Activated T-cell treated with anti-CD3 and anti-CD28 coated beads, Interleukin-2, amount 50 U/mL, for 4 hours (primary cell): ENCODE results near the gene SMCHD1. TPM values are rescaled to one million over a fixed set of nuclear protein-coding genes. Genes with fewer than 3 reads are reported as not detected.
A peak's percentile ranks its signal among the peaks of the same experiment; 100 is the strongest.
"Not testable (repeated sequence)": the region's sequence is repeated elsewhere in the genome, so short reads cannot be mapped to it uniquely, and the experiment has no call there.

ENCODE experiments used
- ATAC-seq, 2 donors: fragments of 200-7000 bp; cut with Tn5 transposase; one replicate each; pipeline ENCODE4 v1.10.0; 2021
- DNase-seq: peaks from one replicate; pipeline ENCODE4 v3.0.0-alpha.2; 2020
- H3K27me3 Mint-ChIP-seq: one replicate; pipeline ENCODE4 v1.8.0; 2021; ENCODE audit warnings: low read depth, mixed read lengths
- H3K36me3 Mint-ChIP-seq: one replicate; pipeline ENCODE4 v1.8.0; 2022; ENCODE audit warnings: mixed read lengths; ENCODE audit not compliant: insufficient read depth
- H3K4me1 Mint-ChIP-seq: one replicate; pipeline ENCODE4 v1.8.0; 2021; ENCODE audit warnings: low read depth, mixed read lengths
- H3K4me3 Mint-ChIP-seq: one replicate; pipeline ENCODE4 v1.8.0; 2021; ENCODE audit warnings: mild to moderate bottlenecking, moderate library complexity, mixed read lengths
- H3K9me3 Mint-ChIP-seq: one replicate; pipeline ENCODE4 v1.8.0; 2021; ENCODE audit warnings: mixed read lengths
- total RNA-seq, 3 donors: library from RNA; stranded (reverse); gene quantifications; one replicate each; pipeline ENCODE4 v1.2.1, GENCODE V29; 2021

Gene SMCHD1
- total RNA-seq, 3 donors from 2014 or later: 60.4 to 63.5 (median 60.7) TPM

DNA sequence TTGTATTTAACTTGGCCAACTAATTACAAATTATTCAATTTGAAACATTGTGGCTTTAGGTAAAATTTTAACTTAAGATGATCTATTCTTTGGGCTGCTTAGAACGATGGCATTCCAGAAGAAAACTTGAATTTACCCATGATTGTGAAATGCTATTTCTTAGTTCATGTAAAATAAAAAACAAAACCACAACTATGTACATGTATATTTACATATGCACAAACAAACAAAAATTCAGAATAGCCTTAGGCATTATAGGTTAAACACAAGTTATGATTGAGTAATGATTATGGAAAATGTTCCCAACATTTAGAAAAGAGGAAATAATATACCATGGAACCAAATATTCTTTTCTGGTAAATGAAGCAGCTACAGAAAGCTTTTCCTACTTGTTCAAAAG is 3.5 kb upstream of the SMCHD1 start:
- ATAC-seq (no peak), DNase-seq (no peak)
- Mint-ChIP-seq H3K9me3 (no peaks in the 10 kb centered on the region), H3K27me3 (no peaks in the 10 kb centered on the region), H3K4me1 (peaks cover 20% of the 10 kb centered on the region), H3K36me3 (no peaks in the 10 kb centered on the region), H3K4me3 (no peak overlapping the region)

DNA sequence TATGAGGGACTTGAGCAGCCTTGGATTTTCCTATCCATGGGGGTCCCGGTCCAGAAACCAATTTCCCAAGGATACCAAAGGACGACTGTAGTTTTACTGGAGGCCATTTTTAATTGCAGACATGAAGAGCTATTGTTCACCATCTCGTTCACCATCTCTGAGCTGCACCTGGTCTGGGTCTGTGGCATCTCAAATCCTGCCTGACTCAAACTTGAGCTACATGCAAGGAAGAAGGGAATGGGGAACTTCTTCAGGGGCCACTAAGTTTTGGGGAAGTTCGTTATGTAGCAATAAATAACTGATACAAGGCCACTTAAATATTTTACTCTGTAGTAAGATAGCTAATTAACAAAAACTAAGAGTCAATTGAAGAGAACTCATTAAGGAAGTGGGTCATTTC is 2.1 kb upstream of the SMCHD1 start:
- Mint-ChIP-seq H3K9me3 (no peaks in the 10 kb centered on the region), H3K27me3 (no peaks in the 10 kb centered on the region), H3K4me1 (peaks cover 25% of the 10 kb centered on the region), H3K4me3 (peak overlapping the region; percentile 8), H3K36me3 (peaks cover 2% of the 10 kb centered on the region)
- DNase-seq: no peak
- no peak for ATAC-seq

- no peaks in the 10 kb centered on the region for H3K27me3 Mint-ChIP-seq
- no peaks in the 10 kb centered on the region for H3K9me3 Mint-ChIP-seq
- H3K4me3 Mint-ChIP-seq: peak overlapping the region; percentile 94
- ATAC-seq: no peak
- peaks cover 30% of the 10 kb centered on the region for H3K4me1 Mint-ChIP-seq
- H3K36me3 Mint-ChIP-seq: peaks cover 2% of the 10 kb centered on the region
- no peak for DNase-seq
Measured at GRCh38 chr18:2654169-2654927, 1.2 kb upstream of the SMCHD1 start.

- DNase-seq: peak; percentile 82
- H3K4me1 Mint-ChIP-seq: peaks cover 33% of the 10 kb centered on the region
- H3K36me3 Mint-ChIP-seq: peaks cover 2% of the 10 kb centered on the region
- H3K27me3 Mint-ChIP-seq: no peaks in the 10 kb centered on the region
- H3K9me3 Mint-ChIP-seq: no peaks in the 10 kb centered on the region
- peak overlapping the region; percentile 94 for H3K4me3 Mint-ChIP-seq
- ATAC-seq: peak; percentile 26 to 27
Measured at GRCh38 chr18:2654928-2655177, 673 bp upstream of the SMCHD1 start.

DNA sequence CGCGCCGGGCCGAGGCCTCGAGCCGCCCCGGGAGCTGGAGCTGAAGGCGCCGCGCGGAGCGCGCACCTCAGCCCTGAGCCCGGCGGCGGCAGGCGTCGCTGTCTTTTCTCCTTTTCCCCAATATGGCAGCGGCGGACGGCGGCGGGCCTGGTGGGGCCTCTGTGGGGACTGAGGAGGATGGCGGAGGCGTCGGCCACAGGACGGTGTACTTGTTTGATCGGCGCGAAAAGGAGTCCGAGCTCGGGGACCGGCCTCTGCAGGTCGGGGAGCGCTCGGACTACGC is 369 bp downstream of the SMCHD1 start:
- ATAC-seq (peak; percentile 38 to 41), DNase-seq (no peak)
- H3K36me3 Mint-ChIP-seq: peaks cover 5% of the 10 kb centered on the region
- H3K4me3 Mint-ChIP-seq: peak overlapping the region; percentile 94
- H3K27me3 Mint-ChIP-seq: no peaks in the 10 kb centered on the region
- H3K9me3 Mint-ChIP-seq: no peaks in the 10 kb centered on the region
- peaks cover 38% of the 10 kb centered on the region for H3K4me1 Mint-ChIP-seq

DNA sequence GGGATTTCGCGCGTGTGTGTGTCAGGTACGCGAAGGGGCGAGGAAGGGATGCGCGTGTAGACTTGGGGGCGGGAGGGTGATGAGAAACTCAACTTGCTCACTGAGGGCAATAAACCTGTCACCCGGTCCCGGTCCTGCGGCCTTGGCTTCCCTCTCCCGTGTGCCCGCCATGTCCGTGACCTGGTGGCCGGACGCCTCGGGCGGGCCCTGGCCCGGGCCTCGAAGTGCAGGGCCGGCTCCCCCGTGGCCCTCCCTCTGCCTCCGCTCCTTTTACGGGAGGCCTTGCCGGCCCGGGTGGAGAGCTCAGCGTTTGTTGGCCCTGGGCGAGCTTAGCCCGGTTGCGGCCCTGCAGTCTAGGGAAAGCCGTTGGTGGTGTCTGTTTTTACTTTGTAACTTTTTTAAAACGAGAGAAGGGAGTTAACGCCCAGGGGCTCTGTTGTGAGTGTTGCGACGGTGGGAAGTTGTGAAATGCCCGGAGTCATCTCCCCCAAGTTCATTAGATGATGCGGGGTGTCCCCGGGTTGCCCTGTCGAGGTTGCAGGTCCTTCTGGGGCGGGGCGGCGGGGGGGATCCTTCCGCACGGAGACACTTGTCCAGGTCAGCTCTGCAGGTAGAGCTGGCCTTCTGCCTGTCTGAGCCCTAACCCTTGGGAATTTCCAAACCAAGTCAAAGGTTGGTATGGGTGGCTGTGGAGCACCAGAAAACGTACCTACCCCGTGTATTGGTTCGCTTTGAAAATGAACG is 883 bp downstream of the SMCHD1 start:
- no peaks in the 10 kb centered on the region for H3K27me3 Mint-ChIP-seq
- peaks cover 7% of the 10 kb centered on the region for H3K36me3 Mint-ChIP-seq
- peak overlapping the region; percentile 94 for H3K4me3 Mint-ChIP-seq
- DNase-seq (peak; percentile 29), ATAC-seq (peak; percentile 15 to 27)
- no peaks in the 10 kb centered on the region for H3K9me3 Mint-ChIP-seq
- H3K4me1 Mint-ChIP-seq: peaks cover 41% of the 10 kb centered on the region

GRCh38 chr18:2656981-2657512 is 1.5 kb downstream of the SMCHD1 start:
- H3K4me3 Mint-ChIP-seq: peak overlapping the region; percentile 94
- H3K9me3 Mint-ChIP-seq: no peaks in the 10 kb centered on the region
- H3K4me1 Mint-ChIP-seq: peaks cover 41% of the 10 kb centered on the region
- DNase-seq (no peak), ATAC-seq (no peak)
- H3K36me3 Mint-ChIP-seq: peaks cover 9% of the 10 kb centered on the region
- no peaks in the 10 kb centered on the region for H3K27me3 Mint-ChIP-seq

DNA sequence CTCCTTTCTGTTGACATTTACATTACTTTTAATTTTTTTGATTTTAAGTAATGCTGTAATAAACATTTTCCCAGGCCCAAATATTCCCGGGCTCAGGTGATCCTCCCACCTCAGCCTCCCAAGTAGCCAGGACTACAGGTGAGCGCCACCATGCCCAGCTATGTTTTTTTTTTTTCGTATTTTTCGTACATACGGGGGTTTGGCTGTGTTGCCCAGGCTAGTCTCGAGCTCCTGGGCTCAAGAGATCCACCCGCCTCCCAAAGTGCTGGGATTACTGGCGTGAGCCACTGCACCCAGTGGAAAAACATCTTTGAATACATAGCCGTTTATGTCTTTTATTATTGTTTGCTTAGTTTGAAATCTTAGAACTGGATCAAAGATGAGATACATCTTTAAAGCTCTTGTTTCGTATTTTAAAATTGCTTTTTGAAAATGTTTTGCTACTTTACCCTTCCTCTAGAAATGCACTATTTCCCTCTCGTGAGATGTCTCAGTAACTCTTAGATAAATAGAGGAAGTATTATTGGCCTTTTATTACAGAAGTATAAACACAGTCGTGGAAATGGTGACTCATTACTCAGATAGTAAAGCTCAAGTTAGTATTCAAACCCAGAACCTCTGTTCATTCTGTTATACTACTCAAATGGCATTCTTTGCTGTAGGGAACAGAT is 2.4 kb downstream of the SMCHD1 start:
- H3K9me3 Mint-ChIP-seq: no peaks in the 10 kb centered on the region
- ATAC-seq (no peak), DNase-seq (no peak)
- peaks cover 48% of the 10 kb centered on the region for H3K4me1 Mint-ChIP-seq
- H3K27me3 Mint-ChIP-seq: no peaks in the 10 kb centered on the region
- peaks cover 12% of the 10 kb centered on the region for H3K36me3 Mint-ChIP-seq
- peak overlapping the region; percentile 94 for H3K4me3 Mint-ChIP-seq

- Mint-ChIP-seq H3K4me1 (peaks cover 61% of the 10 kb centered on the region), H3K36me3 (peaks cover 29% of the 10 kb centered on the region)
- not testable (repeated sequence) for H3K27me3 Mint-ChIP-seq, ATAC-seq, H3K9me3 Mint-ChIP-seq, H3K4me3 Mint-ChIP-seq, DNase-seq
Measured at GRCh38 chr18:2660849-2661248, 5.3 kb downstream of the SMCHD1 start.

GRCh38 chr18:2662288-2662687 is 6.8 kb downstream of the SMCHD1 start:
- not testable (repeated sequence) for H3K9me3 Mint-ChIP-seq, H3K4me3 Mint-ChIP-seq, DNase-seq, H3K27me3 Mint-ChIP-seq, ATAC-seq
- H3K36me3 Mint-ChIP-seq: peaks cover 37% of the 10 kb centered on the region
- peaks cover 73% of the 10 kb centered on the region for H3K4me1 Mint-ChIP-seq

- ATAC-seq (peak in 1 of 2 donors; percentile 27), DNase-seq (no peak)
- peak overlapping the region; percentile 57 for H3K4me3 Mint-ChIP-seq
- no peaks in the 10 kb centered on the region for H3K27me3 Mint-ChIP-seq
- no peaks in the 10 kb centered on the region for H3K9me3 Mint-ChIP-seq
- H3K4me1 Mint-ChIP-seq: peaks cover 73% of the 10 kb centered on the region
- peaks cover 37% of the 10 kb centered on the region for H3K36me3 Mint-ChIP-seq
Measured at GRCh38 chr18:2662990-2663389, 7.5 kb downstream of the SMCHD1 start.

GRCh38 chr18:2672410-2672809 is 16.9 kb downstream of the SMCHD1 start:
- peaks cover 73% of the 10 kb centered on the region for H3K36me3 Mint-ChIP-seq
- DNase-seq (no peak), ATAC-seq (no peak)
- H3K4me3 Mint-ChIP-seq: no peak overlapping the region
- H3K27me3 Mint-ChIP-seq: no peaks in the 10 kb centered on the region
- H3K4me1 Mint-ChIP-seq: peaks cover 51% of the 10 kb centered on the region
- H3K9me3 Mint-ChIP-seq: no peaks in the 10 kb centered on the region

GRCh38 chr18:2672872-2673271 is 17.3 kb downstream of the SMCHD1 start:
- no peaks in the 10 kb centered on the region for H3K9me3 Mint-ChIP-seq
- peaks cover 74% of the 10 kb centered on the region for H3K36me3 Mint-ChIP-seq
- DNase-seq (no peak), ATAC-seq (no peak)
- H3K4me1 Mint-ChIP-seq: peaks cover 51% of the 10 kb centered on the region
- H3K27me3 Mint-ChIP-seq: no peaks in the 10 kb centered on the region
- no peak overlapping the region for H3K4me3 Mint-ChIP-seq

DNA sequence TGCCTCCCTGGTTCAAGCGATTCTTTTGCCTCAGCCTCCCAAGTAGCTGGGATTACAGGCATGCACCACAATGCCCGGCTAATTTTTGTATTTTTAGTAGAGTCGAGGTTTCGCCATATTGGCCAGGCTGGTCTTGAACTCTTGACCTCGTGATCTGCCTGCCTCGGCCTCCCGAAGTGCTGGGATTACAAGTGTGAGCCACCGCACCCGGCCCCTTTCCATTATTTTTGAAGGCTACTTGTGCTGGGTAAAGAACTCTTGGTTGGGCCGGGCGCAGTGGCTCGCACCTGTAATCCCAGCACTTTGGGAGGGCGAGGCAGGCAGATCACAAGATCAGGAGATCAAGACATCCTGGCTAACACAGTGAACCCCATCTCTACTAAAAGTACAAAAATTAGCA is 23.4 kb downstream of the SMCHD1 start:
- Mint-ChIP-seq H3K36me3 (peaks cover 54% of the 10 kb centered on the region), H3K4me1 (peaks cover 59% of the 10 kb centered on the region)
- not testable (repeated sequence) for H3K27me3 Mint-ChIP-seq, H3K4me3 Mint-ChIP-seq, DNase-seq, ATAC-seq, H3K9me3 Mint-ChIP-seq
